Upper lobe of left lung (tissue), 4 donors: ENCODE results near the gene FCER1G.

Source experiments
- EP300 ChIP-seq, 4 donors: sonication (generic); formaldehyde crosslinking; IDR thresholded peaks; one replicate each; pipeline ENCODE4 v1.5.1; 2017; ENCODE audit warnings: antibody characterized with exemption in 4 of 4, control low read depth in 2 of 4
- POLR2A ChIP-seq, 4 donors: fragments of 450-650 bp; IDR thresholded peaks; one replicate each; pipeline ENCODE4 v1.5.1; 2016 to 2017; ENCODE audit warnings: antibody characterized with exemption in 4 of 4, mild to moderate bottlenecking in 2 of 4
- POLR2AphosphoS5 ChIP-seq, 2 donors: sonication (generic); formaldehyde crosslinking; IDR thresholded peaks; one replicate each; pipeline ENCODE4 v1.5.1; 2017; ENCODE audit warnings: antibody characterized with exemption in 2 of 2
- TF ChIP-seq, protein P1 (sequence below), 6 experiments: fragments of 450-650 bp in 4 of 6; fragments of 200-600 bp in 2 of 6; sonication (generic) in 2 of 6; IDR thresholded peaks; one replicate each; pipeline ENCODE4 v1.5.1; 2016 to 2019; ENCODE audit warnings: antibody characterized with exemption in 6 of 6

- TF ChIP-seq, protein P1, sequence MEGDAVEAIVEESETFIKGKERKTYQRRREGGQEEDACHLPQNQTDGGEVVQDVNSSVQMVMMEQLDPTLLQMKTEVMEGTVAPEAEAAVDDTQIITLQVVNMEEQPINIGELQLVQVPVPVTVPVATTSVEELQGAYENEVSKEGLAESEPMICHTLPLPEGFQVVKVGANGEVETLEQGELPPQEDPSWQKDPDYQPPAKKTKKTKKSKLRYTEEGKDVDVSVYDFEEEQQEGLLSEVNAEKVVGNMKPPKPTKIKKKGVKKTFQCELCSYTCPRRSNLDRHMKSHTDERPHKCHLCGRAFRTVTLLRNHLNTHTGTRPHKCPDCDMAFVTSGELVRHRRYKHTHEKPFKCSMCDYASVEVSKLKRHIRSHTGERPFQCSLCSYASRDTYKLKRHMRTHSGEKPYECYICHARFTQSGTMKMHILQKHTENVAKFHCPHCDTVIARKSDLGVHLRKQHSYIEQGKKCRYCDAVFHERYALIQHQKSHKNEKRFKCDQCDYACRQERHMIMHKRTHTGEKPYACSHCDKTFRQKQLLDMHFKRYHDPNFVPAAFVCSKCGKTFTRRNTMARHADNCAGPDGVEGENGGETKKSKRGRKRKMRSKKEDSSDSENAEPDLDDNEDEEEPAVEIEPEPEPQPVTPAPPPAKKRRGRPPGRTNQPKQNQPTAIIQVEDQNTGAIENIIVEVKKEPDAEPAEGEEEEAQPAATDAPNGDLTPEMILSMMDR (IDR thresholded peaks at IDR 0.05), result no peak
- TF ChIP-seq POLR2AphosphoS5 (IDR thresholded peaks at IDR 0.05) (no peak), EP300 (IDR thresholded peaks at IDR 0.05) (no peak), POLR2A (IDR thresholded peaks at IDR 0.05) (no peak)
These were observed 51.7 kb downstream of the FCER1G start for GRCh38 chr1:161266836-161267235.
